HepG2 (cell line): ENCODE measurements around the gene SLC4A7. TPM values are rescaled to one million over a fixed set of nuclear protein-coding genes. Genes with fewer than 3 reads are reported as not detected.

ENCODE experiments used
- ASH2L ChIP-seq: fragments of 300-600, 200-600 bp; sonication (generic); IDR thresholded peaks from 2 replicates; pipeline ENCODE4 v1.7.0; 2017; ENCODE audit warnings: low read depth, mild to moderate bottlenecking, moderate library complexity, mixed read lengths, low read length; ENCODE audit not compliant: insufficient read length
- FOXA1 ChIP-seq, 2 experiments: fragments of 450-650 bp in 1 of 2; sonication (generic) in 1 of 2; formaldehyde crosslinking in 1 of 2; IDR thresholded peaks; 2 replicates each; pipeline versions ENCODE4 v1.4.0 to v1.6.1; 2016 to 2020; ENCODE audit warnings: missing genetic modification reagents in 1 of 2
- ISL2 ChIP-seq: sonication (generic); formaldehyde crosslinking; IDR thresholded peaks from 2 replicates; pipeline ENCODE4 v1.5.0; 2020; ENCODE audit warnings: missing genetic modification reagents
- RARA ChIP-seq: IDR thresholded peaks from 2 replicates; pipeline ENCODE4 v1.6.1; 2016; ENCODE audit warnings: missing genetic modification reagents, missing compliant biosample characterization
- SOX13 ChIP-seq, 3 experiments: fragments of 450-650 bp in 1 of 3; sonication (generic) in 1 of 3; formaldehyde crosslinking in 1 of 3; IDR thresholded peaks in 2 of 3; conservative IDR thresholded peaks in 1 of 3; 2 replicates each; pipeline versions ENCODE4 v1.5.0 to v1.6.1; 2016 to 2020; ENCODE audit warnings: antibody characterized with exemption in 1 of 3, mild to moderate bottlenecking in 1 of 3, missing compliant biosample characterization in 1 of 3, missing genetic modification reagents in 1 of 3, moderate library complexity in 1 of 3
- polyA plus RNA-seq, 8 experiments: library from polyadenylated mRNA; depleted of rRNA in 3 of 8; stranded (reverse) in 7 of 8; unstranded in 1 of 8; fragments of >200 nt; fragmentation: Illumina TruSeq in 4 of 8; extraction: Trizol in 4 of 8; gene quantifications; 2 replicates each; pipeline versions ENCODE4 v1.2.1 to v1.2.3, GENCODE V29; 2011 to 2016; ENCODE audit warnings: low read depth in 4 of 8, missing spikeins in 1 of 8, mixed read lengths in 1 of 8; ENCODE audit not compliant: insufficient read depth in 1 of 8
- total RNA-seq, 5 experiments: library from RNA; depleted of rRNA; stranded (reverse); fragments of >200 nt; fragmentation: Illumina TruSeq; extraction: Trizol; gene quantifications; 2 replicates each; pipeline ENCODE4 v1.2.3, GENCODE V29; 2016; ENCODE audit warnings: low read depth in 1 of 5
- TF ChIP-seq, protein P1 (sequence below): sonication (generic); formaldehyde crosslinking; conservative IDR thresholded peaks from 2 replicates; pipeline ENCODE4 v1.4.0; 2020; ENCODE audit warnings: mild to moderate bottlenecking, missing genetic modification reagents, moderate library complexity
- TF ChIP-seq, protein P2 (sequence below): IDR thresholded peaks from 2 replicates; pipeline ENCODE4 v1.4.0; 2020; ENCODE audit warnings: mild to moderate bottlenecking, missing genetic modification reagents
- TF ChIP-seq, protein P3 (sequence below): sonication (generic); formaldehyde crosslinking; IDR thresholded peaks from 2 replicates; pipeline ENCODE4 v1.4.0; 2020; ENCODE audit warnings: missing genetic modification reagents
- TF ChIP-seq, protein P4 (sequence below): sonication (generic); formaldehyde crosslinking; IDR thresholded peaks from 2 replicates; pipeline ENCODE4 v1.4.0; 2020; ENCODE audit warnings: mild to moderate bottlenecking, missing genetic modification reagents, borderline replicate concordance
- TF ChIP-seq, protein P5 (sequence below): sonication (generic); formaldehyde crosslinking; IDR thresholded peaks from 2 replicates; pipeline ENCODE4 v1.4.0; 2020; ENCODE audit warnings: missing genetic modification reagents

Gene SLC4A7
- total and polyA plus RNA-seq, 2 of the 13 experiments (the other 11 are each of a cell fraction or from before 2014, with no cell fraction given) = 16.4 to 43.8 TPM

DNA sequence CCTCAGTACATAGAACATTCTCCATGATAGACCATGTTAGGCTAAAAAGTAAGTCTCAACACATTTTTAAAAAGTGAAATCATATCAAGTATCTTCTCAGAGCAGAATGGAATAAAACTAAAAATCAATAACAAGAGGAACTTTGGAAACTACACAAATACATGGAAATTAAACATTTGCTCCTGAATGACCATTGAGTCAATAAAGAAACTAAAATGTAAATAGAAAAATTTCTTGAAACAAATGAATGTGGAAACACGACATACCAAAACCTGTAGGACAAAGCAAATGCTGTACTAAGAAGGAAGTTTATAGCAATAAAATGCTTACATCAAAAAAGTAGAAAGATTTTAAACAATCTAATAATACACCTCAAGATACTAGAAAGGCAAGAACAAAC is 148.6 kb downstream of the SLC4A7 start (continued):
- TF ChIP-seq, protein P1, sequence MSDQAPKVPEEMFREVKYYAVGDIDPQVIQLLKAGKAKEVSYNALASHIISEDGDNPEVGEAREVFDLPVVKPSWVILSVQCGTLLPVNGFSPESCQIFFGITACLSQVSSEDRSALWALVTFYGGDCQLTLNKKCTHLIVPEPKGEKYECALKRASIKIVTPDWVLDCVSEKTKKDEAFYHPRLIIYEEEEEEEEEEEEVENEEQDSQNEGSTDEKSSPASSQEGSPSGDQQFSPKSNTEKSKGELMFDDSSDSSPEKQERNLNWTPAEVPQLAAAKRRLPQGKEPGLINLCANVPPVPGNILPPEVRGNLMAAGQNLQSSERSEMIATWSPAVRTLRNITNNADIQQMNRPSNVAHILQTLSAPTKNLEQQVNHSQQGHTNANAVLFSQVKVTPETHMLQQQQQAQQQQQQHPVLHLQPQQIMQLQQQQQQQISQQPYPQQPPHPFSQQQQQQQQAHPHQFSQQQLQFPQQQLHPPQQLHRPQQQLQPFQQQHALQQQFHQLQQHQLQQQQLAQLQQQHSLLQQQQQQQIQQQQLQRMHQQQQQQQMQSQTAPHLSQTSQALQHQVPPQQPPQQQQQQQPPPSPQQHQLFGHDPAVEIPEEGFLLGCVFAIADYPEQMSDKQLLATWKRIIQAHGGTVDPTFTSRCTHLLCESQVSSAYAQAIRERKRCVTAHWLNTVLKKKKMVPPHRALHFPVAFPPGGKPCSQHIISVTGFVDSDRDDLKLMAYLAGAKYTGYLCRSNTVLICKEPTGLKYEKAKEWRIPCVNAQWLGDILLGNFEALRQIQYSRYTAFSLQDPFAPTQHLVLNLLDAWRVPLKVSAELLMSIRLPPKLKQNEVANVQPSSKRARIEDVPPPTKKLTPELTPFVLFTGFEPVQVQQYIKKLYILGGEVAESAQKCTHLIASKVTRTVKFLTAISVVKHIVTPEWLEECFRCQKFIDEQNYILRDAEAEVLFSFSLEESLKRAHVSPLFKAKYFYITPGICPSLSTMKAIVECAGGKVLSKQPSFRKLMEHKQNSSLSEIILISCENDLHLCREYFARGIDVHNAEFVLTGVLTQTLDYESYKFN (CRISPR knock-in tag) = peak; percentile 64
- TF ChIP-seq, protein P2, sequence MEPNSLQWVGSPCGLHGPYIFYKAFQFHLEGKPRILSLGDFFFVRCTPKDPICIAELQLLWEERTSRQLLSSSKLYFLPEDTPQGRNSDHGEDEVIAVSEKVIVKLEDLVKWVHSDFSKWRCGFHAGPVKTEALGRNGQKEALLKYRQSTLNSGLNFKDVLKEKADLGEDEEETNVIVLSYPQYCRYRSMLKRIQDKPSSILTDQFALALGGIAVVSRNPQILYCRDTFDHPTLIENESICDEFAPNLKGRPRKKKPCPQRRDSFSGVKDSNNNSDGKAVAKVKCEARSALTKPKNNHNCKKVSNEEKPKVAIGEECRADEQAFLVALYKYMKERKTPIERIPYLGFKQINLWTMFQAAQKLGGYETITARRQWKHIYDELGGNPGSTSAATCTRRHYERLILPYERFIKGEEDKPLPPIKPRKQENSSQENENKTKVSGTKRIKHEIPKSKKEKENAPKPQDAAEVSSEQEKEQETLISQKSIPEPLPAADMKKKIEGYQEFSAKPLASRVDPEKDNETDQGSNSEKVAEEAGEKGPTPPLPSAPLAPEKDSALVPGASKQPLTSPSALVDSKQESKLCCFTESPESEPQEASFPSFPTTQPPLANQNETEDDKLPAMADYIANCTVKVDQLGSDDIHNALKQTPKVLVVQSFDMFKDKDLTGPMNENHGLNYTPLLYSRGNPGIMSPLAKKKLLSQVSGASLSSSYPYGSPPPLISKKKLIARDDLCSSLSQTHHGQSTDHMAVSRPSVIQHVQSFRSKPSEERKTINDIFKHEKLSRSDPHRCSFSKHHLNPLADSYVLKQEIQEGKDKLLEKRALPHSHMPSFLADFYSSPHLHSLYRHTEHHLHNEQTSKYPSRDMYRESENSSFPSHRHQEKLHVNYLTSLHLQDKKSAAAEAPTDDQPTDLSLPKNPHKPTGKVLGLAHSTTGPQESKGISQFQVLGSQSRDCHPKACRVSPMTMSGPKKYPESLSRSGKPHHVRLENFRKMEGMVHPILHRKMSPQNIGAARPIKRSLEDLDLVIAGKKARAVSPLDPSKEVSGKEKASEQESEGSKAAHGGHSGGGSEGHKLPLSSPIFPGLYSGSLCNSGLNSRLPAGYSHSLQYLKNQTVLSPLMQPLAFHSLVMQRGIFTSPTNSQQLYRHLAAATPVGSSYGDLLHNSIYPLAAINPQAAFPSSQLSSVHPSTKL (CRISPR knock-in tag) = peak; percentile 40; the same call in 1 of the 2 replicates
- TF ChIP-seq FOXA1 (IDR thresholded peaks at IDR 0.05) (peak; percentile 88), FOXA1 (CRISPR knock-in tag; IDR thresholded peaks at IDR 0.05) (no peak), RARA (CRISPR knock-in tag) (0 out of 2 replicates have a peak, but pooled peaks have one; percentile 15), ASH2L (peak; percentile 19), ISL2 (CRISPR knock-in tag) (peak; percentile 67; the same call in 1 of the 2 replicates), SOX13 (IDR thresholded peaks at IDR 0.05) (no peak), SOX13 (CRISPR knock-in tag; conservative IDR thresholded peaks at IDR 0.05 in 1 of 2, IDR thresholded peaks at IDR 0.05 in 1 of 2) (peak in 1 of 2 experiments; percentile 53; a peak in 1 of 4 replicates)
- TF ChIP-seq, protein P3, sequence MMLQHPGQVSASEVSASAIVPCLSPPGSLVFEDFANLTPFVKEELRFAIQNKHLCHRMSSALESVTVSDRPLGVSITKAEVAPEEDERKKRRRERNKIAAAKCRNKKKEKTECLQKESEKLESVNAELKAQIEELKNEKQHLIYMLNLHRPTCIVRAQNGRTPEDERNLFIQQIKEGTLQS (CRISPR knock-in tag) = no peak
- TF ChIP-seq, protein P4, sequence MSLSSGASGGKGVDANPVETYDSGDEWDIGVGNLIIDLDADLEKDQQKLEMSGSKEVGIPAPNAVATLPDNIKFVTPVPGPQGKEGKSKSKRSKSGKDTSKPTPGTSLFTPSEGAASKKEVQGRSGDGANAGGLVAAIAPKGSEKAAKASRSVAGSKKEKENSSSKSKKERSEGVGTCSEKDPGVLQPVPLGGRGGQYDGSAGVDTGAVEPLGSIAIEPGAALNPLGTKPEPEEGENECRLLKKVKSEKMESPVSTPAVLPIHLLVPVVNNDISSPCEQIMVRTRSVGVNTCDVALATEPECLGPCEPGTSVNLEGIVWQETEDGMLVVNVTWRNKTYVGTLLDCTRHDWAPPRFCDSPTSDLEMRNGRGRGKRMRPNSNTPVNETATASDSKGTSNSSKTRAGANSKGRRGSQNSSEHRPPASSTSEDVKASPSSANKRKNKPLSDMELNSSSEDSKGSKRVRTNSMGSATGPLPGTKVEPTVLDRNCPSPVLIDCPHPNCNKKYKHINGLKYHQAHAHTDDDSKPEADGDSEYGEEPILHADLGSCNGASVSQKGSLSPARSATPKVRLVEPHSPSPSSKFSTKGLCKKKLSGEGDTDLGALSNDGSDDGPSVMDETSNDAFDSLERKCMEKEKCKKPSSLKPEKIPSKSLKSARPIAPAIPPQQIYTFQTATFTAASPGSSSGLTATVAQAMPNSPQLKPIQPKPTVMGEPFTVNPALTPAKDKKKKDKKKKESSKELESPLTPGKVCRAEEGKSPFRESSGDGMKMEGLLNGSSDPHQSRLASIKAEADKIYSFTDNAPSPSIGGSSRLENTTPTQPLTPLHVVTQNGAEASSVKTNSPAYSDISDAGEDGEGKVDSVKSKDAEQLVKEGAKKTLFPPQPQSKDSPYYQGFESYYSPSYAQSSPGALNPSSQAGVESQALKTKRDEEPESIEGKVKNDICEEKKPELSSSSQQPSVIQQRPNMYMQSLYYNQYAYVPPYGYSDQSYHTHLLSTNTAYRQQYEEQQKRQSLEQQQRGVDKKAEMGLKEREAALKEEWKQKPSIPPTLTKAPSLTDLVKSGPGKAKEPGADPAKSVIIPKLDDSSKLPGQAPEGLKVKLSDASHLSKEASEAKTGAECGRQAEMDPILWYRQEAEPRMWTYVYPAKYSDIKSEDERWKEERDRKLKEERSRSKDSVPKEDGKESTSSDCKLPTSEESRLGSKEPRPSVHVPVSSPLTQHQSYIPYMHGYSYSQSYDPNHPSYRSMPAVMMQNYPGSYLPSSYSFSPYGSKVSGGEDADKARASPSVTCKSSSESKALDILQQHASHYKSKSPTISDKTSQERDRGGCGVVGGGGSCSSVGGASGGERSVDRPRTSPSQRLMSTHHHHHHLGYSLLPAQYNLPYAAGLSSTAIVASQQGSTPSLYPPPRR (CRISPR knock-in tag) = 0 out of 2 replicates have a peak, but pooled peaks have one; percentile 21
- TF ChIP-seq, protein P5, sequence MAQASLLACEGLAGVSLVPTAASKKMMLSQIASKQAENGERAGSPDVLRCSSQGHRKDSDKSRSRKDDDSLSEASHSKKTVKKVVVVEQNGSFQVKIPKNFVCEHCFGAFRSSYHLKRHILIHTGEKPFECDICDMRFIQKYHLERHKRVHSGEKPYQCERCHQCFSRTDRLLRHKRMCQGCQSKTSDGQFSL (CRISPR knock-in tag) = no peak
